SK-N-SH (cell line): ENCODE measurements around the gene LSM5. TPM values are rescaled to one million over a fixed set of nuclear protein-coding genes. Genes with fewer than 3 reads are reported as not detected.

ENCODE experiments used
- CTCF ChIA-PET: fragments of 300-600, 350-600 bp; formaldehyde crosslinking; extraction: SDS; loops from one replicate; lab custom pipeline; 2021; lab: Yijun Ruan, JAX
- POLR2A ChIA-PET: fragments of 350-600 bp; sonication (Branson Sonifier 250); formaldehyde crosslinking; extraction: SDS; loops from one replicate; lab custom pipeline; 2020; ENCODE audit warnings: antibody characterized with exemption, inconsistent platforms; lab: Yijun Ruan, JAX
- DNase-seq: peaks from one replicate; pipeline ENCODE4 v3.0.0; 2012
- H2AFZ ChIP-seq: fragments of 200-600 bp; sonication (generic); 2 replicates; pipeline ENCODE4 v1.8.1; 2016; ENCODE audit warnings: antibody characterized with exemption, mild to moderate bottlenecking, low read depth
- H3F3A ChIP-seq: fragments of 200-600 bp; sonication (generic); replicated peaks from 2 replicates; pipeline ENCODE3; 2016; ENCODE audit warnings: antibody characterized with exemption, mild to moderate bottlenecking; ENCODE audit not compliant: insufficient read depth
- H3K27ac ChIP-seq, 2 experiments: fragments of 200-500 bp in 1 of 2; fragments of 200-600 bp in 1 of 2; sonication (Bioruptor generic) in 1 of 2; sonication (generic), shearing (Covaris generic) in 1 of 2; 2 replicates each; pipeline versions ENCODE4 v1.5.1 to v1.6.1; 2014 to 2016; ENCODE audit warnings: low read depth in 2 of 2, inconsistent platforms in 1 of 2, low read length in 1 of 2, mild to moderate bottlenecking in 1 of 2, mixed read lengths in 1 of 2
- H3K27me3 ChIP-seq: fragments of 200-600 bp; sonication (generic), shearing (Covaris generic); 2 replicates; pipeline ENCODE4 v1.6.1; 2016; ENCODE audit warnings: mixed run types; ENCODE audit not compliant: insufficient read depth
- H3K36me3 ChIP-seq, 2 experiments: fragments of 200-500 bp in 1 of 2; fragments of 200-600 bp in 1 of 2; sonication (Bioruptor generic) in 1 of 2; sonication (generic) in 1 of 2; replicated peaks in 1 of 2; 2 replicates each; pipeline versions ENCODE3 to v1.5.1; 2014 to 2016; ENCODE audit warnings: low read length in 1 of 2, mild to moderate bottlenecking in 1 of 2; ENCODE audit not compliant: insufficient read depth in 2 of 2, control insufficient read depth in 1 of 2
- H3K4me1 ChIP-seq, 2 experiments: fragments of 200-500 bp in 1 of 2; fragments of 200-600 bp in 1 of 2; sonication (Bioruptor generic) in 1 of 2; sonication (generic), shearing (Covaris generic) in 1 of 2; 2 replicates each; pipeline versions ENCODE4 v1.5.1 to v1.6.1; 2014 to 2016; ENCODE audit warnings: low read depth in 1 of 2, low read length in 1 of 2, mixed run types in 1 of 2; ENCODE audit not compliant: insufficient read depth in 2 of 2, control insufficient read depth in 1 of 2
- H3K4me2 ChIP-seq: fragments of 200-600 bp; sonication (generic), shearing (Covaris generic); 2 replicates; pipeline ENCODE4 v1.6.1; 2017; ENCODE audit warnings: mixed run types
- H3K4me3 ChIP-seq, 2 experiments: fragments of 200-500 bp in 1 of 2; fragments of 200-600 bp in 1 of 2; sonication (Bioruptor generic) in 1 of 2; sonication (generic), shearing (Covaris generic) in 1 of 2; 2 replicates each; pipeline versions ENCODE4 v1.5.1 to v1.8.1; 2014 to 2016; ENCODE audit warnings: low read depth in 2 of 2, inconsistent platforms in 1 of 2, low read length in 1 of 2, mild to moderate bottlenecking in 1 of 2, mixed read lengths in 1 of 2, moderate library complexity in 1 of 2
- H3K79me2 ChIP-seq: fragments of 200-600 bp; sonication (generic); 2 replicates; pipeline ENCODE4 v1.8.1; 2017; ENCODE audit warnings: mild to moderate bottlenecking; ENCODE audit not compliant: insufficient read depth
- H3K9ac ChIP-seq: fragments of 200-600 bp; sonication (generic); 2 replicates; pipeline ENCODE4 v1.6.1; 2017; ENCODE audit warnings: mixed run types
- H3K9me2 ChIP-seq: fragments of 200-600 bp; sonication (generic); 2 replicates; pipeline ENCODE4 v1.6.1; 2017; ENCODE audit warnings: mixed run types
- H3K9me3 ChIP-seq: fragments of 200-600 bp; sonication (generic); 2 replicates; pipeline ENCODE4 v1.6.1; 2017; ENCODE audit warnings: mixed run types, mild to moderate bottlenecking, moderate library complexity
- H4K20me1 ChIP-seq: fragments of 200-600 bp; sonication (generic); 2 replicates; pipeline ENCODE4 v1.6.1; 2017; ENCODE audit warnings: mild to moderate bottlenecking, mixed run types; ENCODE audit not compliant: insufficient read depth
- ELF1 ChIP-seq: IDR thresholded peaks from 2 replicates; pipeline ENCODE4 v1.4.0; 2012
- EP300 ChIP-seq, 2 experiments: IDR thresholded peaks; 2 replicates each; pipeline versions ENCODE4 v1.4.0 to v1.6.1; 2012; ENCODE audit warnings: borderline replicate concordance in 1 of 2, low read depth in 1 of 2, low read length in 1 of 2
- EZH2phosphoT487 ChIP-seq: fragments of 200-600 bp; sonication (generic); IDR thresholded peaks from 2 replicates; pipeline ENCODE4 v1.6.1; 2017; ENCODE audit warnings: low read depth, mixed run types, mild to moderate bottlenecking, antibody characterized with exemption, moderate library complexity, borderline replicate concordance
- FOXM1 ChIP-seq: IDR thresholded peaks from 2 replicates; pipeline ENCODE4 v1.4.0; 2012; ENCODE audit warnings: low read depth, mild to moderate bottlenecking
- GABPA ChIP-seq: IDR thresholded peaks from 2 replicates; pipeline ENCODE4 v1.4.0; 2012; ENCODE audit warnings: low read depth, mild to moderate bottlenecking
- GATA2 ChIP-seq: sonication (generic); formaldehyde crosslinking; IDR thresholded peaks from 2 replicates; pipeline ENCODE4 v1.5.0; 2020; ENCODE audit warnings: mild to moderate bottlenecking, missing genetic modification reagents
- IRF3 ChIP-seq: fragments of 150-350 bp; IDR thresholded peaks from 2 replicates; pipeline ENCODE4 v1.6.1; 2016; ENCODE audit warnings: mild to moderate bottlenecking, low read depth, low read length
- JUND ChIP-seq: IDR thresholded peaks from 2 replicates; pipeline ENCODE4 v1.4.0; 2012
- MAX ChIP-seq: IDR thresholded peaks from 2 replicates; pipeline ENCODE4 v1.4.0; 2012; ENCODE audit warnings: low read depth
- MEF2A ChIP-seq: IDR thresholded peaks from 2 replicates; pipeline ENCODE4 v1.4.0; 2012; ENCODE audit warnings: low read depth, borderline replicate concordance
- MXI1 ChIP-seq: IDR thresholded peaks from 2 replicates; pipeline ENCODE4 v1.6.1; 2012; ENCODE audit warnings: mild to moderate bottlenecking, low read depth, low read length, improper control_type of control experiment
- NFIC ChIP-seq: IDR thresholded peaks from 2 replicates; pipeline ENCODE4 v1.4.0; 2012; ENCODE audit warnings: borderline replicate concordance
- POLR2AphosphoS5 ChIP-seq: IDR thresholded peaks from 2 replicates; pipeline ENCODE4 v1.6.1; 2012; ENCODE audit warnings: low read depth, low read length
- RFX5 ChIP-seq: IDR thresholded peaks from 2 replicates; pipeline ENCODE4 v1.6.1; 2012; ENCODE audit warnings: mild to moderate bottlenecking, improper control_type of control experiment, low read length
- SIN3A ChIP-seq: IDR thresholded peaks from 2 replicates; pipeline ENCODE4 v1.6.1; 2012; ENCODE audit warnings: low read depth, mild to moderate bottlenecking, low read length, moderate library complexity, borderline replicate concordance
- SMC3 ChIP-seq: IDR thresholded peaks from 2 replicates; pipeline ENCODE4 v1.6.1; 2012; ENCODE audit warnings: low read depth, low read length, improper control_type of control experiment
- TAF1 ChIP-seq: IDR thresholded peaks from 2 replicates; pipeline ENCODE4 v1.6.1; 2012; ENCODE audit warnings: low read depth, mild to moderate bottlenecking, low read length, moderate library complexity, borderline replicate concordance
- TEAD4 ChIP-seq: IDR thresholded peaks from 2 replicates; pipeline ENCODE4 v1.4.0; 2012; ENCODE audit warnings: mild to moderate bottlenecking, borderline replicate concordance; ENCODE audit not compliant: insufficient read depth
- USF1 ChIP-seq: IDR thresholded peaks from 2 replicates; pipeline ENCODE4 v1.4.0; 2012; ENCODE audit warnings: low read depth, borderline replicate concordance
- ZBTB33 ChIP-seq: IDR thresholded peaks from 2 replicates; pipeline ENCODE4 v1.4.0; 2012; ENCODE audit warnings: low read depth, borderline replicate concordance
- WGBS: methylation state at CpG from one replicate; pipeline ENCODE4 v1.1.6; 2017; ENCODE audit warnings: low lambda C conversion rate; 5-methylcytosine and 5-hydroxymethylcytosine counted together
- polyA plus RNA-seq, 3 experiments: library from polyadenylated mRNA; depleted of rRNA; stranded (reverse); fragments of >200 nt; gene quantifications; 2 replicates each; pipeline ENCODE4 v1.2.3, GENCODE V29; 2012

The LSM5 gene
- polyA plus RNA-seq, 1 of the 3 experiments (the other 2 are of a cell fraction), result 21.2 TPM

GRCh38 chr7:32494946-32495297, 4.7 kb upstream of the LSM5 start:
- H3K79me2 ChIP-seq, result peaks cover 46% of the 10 kb centered on the region
- POLR2A ChIA-PET, result interaction anchor here (1.1 kb wide), 1 partner anchor 36 kb away, joined by 3 read pairs; no protein-coding TSS in a partner anchor
- H3K9ac ChIP-seq, result peak overlapping the region; percentile 89
- TF ChIP-seq EP300 (IDR thresholded peaks at IDR 0.05; ENCODE audit: borderline replicate concordance in 1 of 2, low read depth in 1 of 2, low read length in 1 of 2) (0 out of 4 replicates have a peak, but pooled peaks of 1 of the 2 experiments have one; percentile 2), JUND (no peak), MAX (no peak; the same call in 1 of the 2 replicates), EZH2phosphoT487 (no peak), SIN3A (no peak), SMC3 (no peak), MXI1 (peak; percentile 88), NFIC (no peak), GATA2 (CRISPR knock-in tag) (no peak), ZBTB33 (no peak), RFX5 (0 out of 2 replicates have a peak, but pooled peaks have one; percentile 11), POLR2AphosphoS5 (peak; percentile 91; the same call in 1 of the 2 replicates), USF1 (no peak), TAF1 (no peak), IRF3 (no peak), ELF1 (no peak), MEF2A (no peak), TEAD4 (no peak), FOXM1 (no peak), GABPA (no peak)
- TF ChIP-seq, all 33 proteins: peak for 4
- CTCF ChIA-PET, result interaction anchor here (1.2 to 1.9 kb wide), 2 partner anchors 15 to 613 kb away, joined by 4 to 9 read pairs; no protein-coding TSS in a partner anchor
- H3K9me2 ChIP-seq, result no peaks in the 10 kb centered on the region
- peaks cover 22% of the 10 kb centered on the region for H3F3A ChIP-seq
- 4% methylated on average over 14 of the region's 14 CpGs for WGBS
- H3K9me3 ChIP-seq, result no peaks in the 10 kb centered on the region; the same call in 1 of the 2 replicates
- peaks cover 8% of the 10 kb centered on the region; the same call in 1 of the 2 replicates for H4K20me1 ChIP-seq
- H3K4me3 ChIP-seq, result peak overlapping the region; percentile 64 to 99
- DNase-seq, result no peak
- H3K27me3 ChIP-seq, result no peaks in the 10 kb centered on the region
- H3K27ac ChIP-seq, result peak overlapping the region; percentile 51 to 66
- H2AFZ ChIP-seq, result peak overlapping the region; percentile 100
- H3K36me3 ChIP-seq, result peaks cover 0 to 17% of the 10 kb centered on the region in 2 experiments
- H3K4me1 ChIP-seq, result peaks cover 0 to 5% of the 10 kb centered on the region in 2 experiments; a peak in 2 of 4 replicates
- H3K4me2 ChIP-seq, result peak overlapping the region; percentile 93
